K562 (cell line): ENCODE measurements around the gene RERE.

Experiments used
- AFF4 ChIP-seq: sonication (generic); formaldehyde crosslinking; IDR thresholded peaks from 2 replicates; pipeline ENCODE4 v1.8.0; 2023; ENCODE audit warnings: mild to moderate bottlenecking, missing genetic modification reagents
- CBX1 ChIP-seq: sonication (generic); IDR thresholded peaks from 2 replicates; pipeline ENCODE4 v1.6.1; 2016; ENCODE audit warnings: antibody characterized with exemption, low read depth, mild to moderate bottlenecking
- CBX3 ChIP-seq, 2 experiments: IDR thresholded peaks; 1 replicate in 1 of 2; 2 replicates in 1 of 2; pipeline ENCODE4 v1.6.1; 2012; ENCODE audit warnings: inconsistent platforms in 2 of 2, low read length in 2 of 2, borderline replicate concordance in 1 of 2, control low read depth in 1 of 2
- CREB3 ChIP-seq: fragments of 450-650 bp; conservative IDR thresholded peaks from 2 replicates; pipeline ENCODE4 v1.6.1; 2016; ENCODE audit warnings: missing genetic modification characterization, low read depth, mild to moderate bottlenecking, missing compliant biosample characterization, moderate library complexity
- CTCF ChIP-seq, 3 experiments: IDR thresholded peaks in 2 of 3; conservative IDR thresholded peaks in 1 of 3; 2 replicates each; pipeline ENCODE4 v1.5.1; 2011 to 2012; ENCODE audit warnings: low read length in 3 of 3, mild to moderate bottlenecking in 3 of 3, control low read depth in 2 of 3, improper control_type of control experiment in 1 of 3, inconsistent platforms in 1 of 3, low read depth in 1 of 3, mixed read lengths in 1 of 3, moderate library complexity in 1 of 3; ENCODE audit not compliant: insufficient read depth in 2 of 3
- EP300 ChIP-seq: IDR thresholded peaks from 2 replicates; pipeline ENCODE4 v1.6.1; 2012; ENCODE audit warnings: low read length, improper control_type of control experiment
- EZH2 ChIP-seq: IDR thresholded peaks from 2 replicates; pipeline ENCODE4 v1.6.1; 2012; ENCODE audit warnings: low read depth, mild to moderate bottlenecking, inconsistent platforms, low read length, borderline replicate concordance
- MED1 ChIP-seq: sonication (generic); formaldehyde crosslinking; IDR thresholded peaks from 2 replicates; pipeline ENCODE4 v1.8.1; 2023; ENCODE audit warnings: missing genetic modification reagents, borderline replicate concordance
- TSHZ1 ChIP-seq: fragments of 250-450 bp; sonication (Bioruptor Pico); IDR thresholded peaks from 2 replicates; pipeline ENCODE4 v1.4.0; 2020; ENCODE audit warnings: mild to moderate bottlenecking, moderate library complexity
- ZHX1 ChIP-seq: fragments of 150-350 bp; conservative IDR thresholded peaks from 2 replicates; pipeline ENCODE4 v1.6.1; 2014; ENCODE audit warnings: low read length
- ZNF274 ChIP-seq: IDR thresholded peaks from 2 replicates; pipeline ENCODE4 v1.6.1; 2011; ENCODE audit warnings: low read depth, mild to moderate bottlenecking, low read length, moderate library complexity, borderline replicate concordance
- ZNF347 ChIP-seq: fragments of 450-650 bp; formaldehyde crosslinking; IDR thresholded peaks from 2 replicates; pipeline ENCODE4 v1.4.0; 2020; ENCODE audit warnings: low read depth, mild to moderate bottlenecking, moderate library complexity
- ZNF561 ChIP-seq: fragments of 450-650 bp; formaldehyde crosslinking; conservative IDR thresholded peaks from 2 replicates; pipeline ENCODE4 v1.4.0; 2020; ENCODE audit warnings: mild to moderate bottlenecking, moderate library complexity

- TF ChIP-seq CTCF (IDR thresholded peaks at IDR 0.05 in 2 of 3, conservative IDR thresholded peaks at IDR 0.05 in 1 of 3; ENCODE audit: insufficient read depth in 2 of 3, low read depth in 1 of 3, low read length in 3 of 3) (no peak), ZNF274 (no peak), CBX3 (IDR thresholded peaks at IDR 0.05; ENCODE audit: borderline replicate concordance in 1 of 2, low read length in 2 of 2) (no peak), CREB3 (tag) (no peak), EP300 (no peak), ZHX1 (no peak), CBX1 (no peak), AFF4 (CRISPR knock-in tag) (no peak), ZNF347 (CRISPR knock-in tag) (no peak), TSHZ1 (CRISPR knock-in tag) (no peak), EZH2 (no peak), ZNF561 (CRISPR knock-in tag) (no peak), MED1 (CRISPR knock-in tag) (no peak)
Observed at GRCh38 chr1:8404460-8405370, 412.7 kb downstream of the RERE start.
